K562 (cell line): ENCODE results near the gene IRF5. TPM values are rescaled to one million over a fixed set of nuclear protein-coding genes. Genes with fewer than 3 reads are reported as not detected.

Experiments used
- ATAC-seq: fragments of 200-7000 bp; cut with Tn5 transposase; 3 replicates; pipeline ENCODE4 v1.9.1; 2020; ENCODE audit warnings: moderate library complexity
- BruUV-seq: library from RNA; stranded (reverse); fragments of 400-500 nt; replicated peaks from 2 replicates; lab custom pipeline; 2021; lab: Mats Ljungman, UMichigan
- CTCF ChIA-PET: fragments of 300-600 bp; formaldehyde crosslinking; extraction: SDS; loops from one replicate; lab custom pipeline; 2021; ENCODE audit warnings: low intra/inter-chr PET ratio; lab: Yijun Ruan, JAX
- POLR2A ChIA-PET: fragments of 300-600, 350-650 bp; sonication (Branson Sonifier 250); formaldehyde crosslinking; extraction: SDS; loops from one replicate; lab custom pipeline; 2021; ENCODE audit warnings: antibody characterized with exemption, inconsistent platforms; lab: Yijun Ruan, JAX
- DNase-seq, 4 experiments: peaks; one replicate each; pipeline versions ENCODE4 v3.0.0 to v3.0.0-alpha.2; 2011 to 2018; ENCODE audit warnings: low spot score in 3 of 4, mixed read lengths in 3 of 4; ENCODE audit errors: extremely low read depth in 1 of 4
- FAIRE-seq: peaks from 2 replicates; lab custom pipeline; 2011; peaks lifted over from hg19 to GRCh38; lab: Jason Lieb, UNC
- H2AFZ ChIP-seq: 2 replicates; pipeline ENCODE4 v1.6.0; 2011; ENCODE audit warnings: low read depth, low read length, control low read depth, inconsistent platforms
- H3K27ac ChIP-seq: fragments of 200-600 bp; 3 replicates; pipeline ENCODE4 v1.8.0; 2011; ENCODE audit warnings: low read depth, mild to moderate bottlenecking, control low read depth, inconsistent platforms, low read length, moderate library complexity, mixed read lengths; ENCODE audit errors: extremely low read depth
- H3K27me3 ChIP-seq, 2 experiments: fragments of 300-600 bp in 1 of 2; 2 replicates in 1 of 2; 3 replicates in 1 of 2; pipeline versions ENCODE4 v1.6.0 to v1.8.0; 2011; ENCODE audit warnings: inconsistent platforms in 2 of 2, low read length in 2 of 2, mild to moderate bottlenecking in 1 of 2, mixed read lengths in 1 of 2, moderate library complexity in 1 of 2; ENCODE audit not compliant: control insufficient read depth in 2 of 2, insufficient read depth in 2 of 2
- H3K36me3 ChIP-seq: fragments of 300-600 bp; 3 replicates; pipeline ENCODE4 v1.8.0; 2011; ENCODE audit warnings: mild to moderate bottlenecking, low read length, inconsistent platforms; ENCODE audit not compliant: control insufficient read depth, insufficient read depth
- H3K4me1 ChIP-seq, 2 experiments: fragments of 200-600 bp in 1 of 2; replicated peaks in 1 of 2; 2 replicates in 1 of 2; 3 replicates in 1 of 2; pipeline versions ENCODE4 v1.5.1 to v1.8.0; 2011; ENCODE audit warnings: inconsistent platforms in 2 of 2, low read length in 2 of 2, mild to moderate bottlenecking in 1 of 2, mixed read lengths in 1 of 2, moderate library complexity in 1 of 2; ENCODE audit not compliant: control insufficient read depth in 2 of 2, insufficient read depth in 2 of 2
- H3K4me2 ChIP-seq: 2 replicates; pipeline ENCODE4 v1.6.1; 2011; ENCODE audit warnings: low read length, control low read depth, inconsistent platforms, mixed read lengths; ENCODE audit not compliant: insufficient read depth
- H3K4me3 ChIP-seq: fragments of 200-600 bp; sonication (generic), shearing (Covaris generic); 2 replicates; pipeline ENCODE4 v1.5.1; 2016; ENCODE audit warnings: control low read depth, inconsistent platforms
- H3K79me2 ChIP-seq: fragments of 200-600 bp; 3 replicates; pipeline ENCODE4 v1.8.0; 2011; ENCODE audit warnings: low read length, inconsistent platforms; ENCODE audit not compliant: control insufficient read depth, insufficient read depth
- H3K9ac ChIP-seq, 2 experiments: 2 replicates each; pipeline versions ENCODE4 v1.6.0 to v1.6.1; 2011; ENCODE audit warnings: low read depth in 2 of 2, low read length in 2 of 2, control low read depth in 1 of 2, inconsistent platforms in 1 of 2, mild to moderate bottlenecking in 1 of 2, mixed read lengths in 1 of 2; ENCODE audit not compliant: insufficient read depth in 1 of 2
- H3K9me1 ChIP-seq: one replicate; pipeline ENCODE4 v1.6.0; 2011; ENCODE audit warnings: inconsistent platforms, mild to moderate bottlenecking, low read length, moderate library complexity; ENCODE audit not compliant: control insufficient read depth, insufficient read depth
- H3K9me3 ChIP-seq: replicated peaks from 2 replicates; pipeline ENCODE4 v1.5.1; 2011; ENCODE audit warnings: low read depth, low read length, inconsistent platforms; ENCODE audit not compliant: control insufficient read depth, insufficient read depth
- H4K20me1 ChIP-seq: replicated peaks from 2 replicates; pipeline ENCODE4 v1.6.1; 2011; ENCODE audit warnings: low read length, inconsistent platforms, mixed read lengths; ENCODE audit not compliant: control insufficient read depth, insufficient read depth
- ARNT ChIP-seq, 2 experiments: fragments of 450-650 bp; IDR thresholded peaks; 2 replicates each; pipeline ENCODE4 v1.6.1; 2016; ENCODE audit warnings: mild to moderate bottlenecking in 1 of 2
- CBX1 ChIP-seq: sonication (generic); IDR thresholded peaks from 2 replicates; pipeline ENCODE4 v1.6.1; 2016; ENCODE audit warnings: antibody characterized with exemption, low read depth, mild to moderate bottlenecking
- DNMT1 ChIP-seq: fragments of 450-650 bp; IDR thresholded peaks from 2 replicates; pipeline ENCODE4 v1.6.1; 2016; ENCODE audit warnings: antibody characterized with exemption, mild to moderate bottlenecking
- EP400 ChIP-seq: fragments of 450-650 bp; IDR thresholded peaks from 2 replicates; pipeline ENCODE4 v1.6.1; 2017; ENCODE audit warnings: antibody characterized with exemption, mild to moderate bottlenecking, moderate library complexity
- ESRRB ChIP-seq: fragments of 250-450 bp; sonication (Bioruptor Pico); IDR thresholded peaks from 2 replicates; pipeline ENCODE4 v1.5.0; 2020; ENCODE audit warnings: mild to moderate bottlenecking, moderate library complexity, borderline replicate concordance
- EWSR1 ChIP-seq: fragments of 450-650 bp; IDR thresholded peaks from 2 replicates; pipeline ENCODE4 v1.6.1; 2018; ENCODE audit warnings: borderline replicate concordance, mild to moderate bottlenecking, low read depth, moderate library complexity; ENCODE audit not compliant: partially characterized antibody
- FOSL1 ChIP-seq: fragments of 200-800 bp; sonication (Bioruptor generic); conservative IDR thresholded peaks from 2 replicates; pipeline ENCODE4 v1.6.1; 2016; ENCODE audit warnings: missing genetic modification characterization, missing compliant biosample characterization
- HMGN3 ChIP-seq: IDR thresholded peaks from 2 replicates; pipeline ENCODE4 v1.6.1; 2011; ENCODE audit warnings: borderline replicate concordance, low read depth, mild to moderate bottlenecking, mixed read lengths, low read length; ENCODE audit not compliant: insufficient read length; ENCODE audit errors: extremely low read depth
- IFI16 ChIP-seq: fragments of 250-450 bp; sonication (Bioruptor Pico); IDR thresholded peaks from 2 replicates; pipeline ENCODE4 v2.1.2; 2022; ENCODE audit warnings: mild to moderate bottlenecking, inconsistent platforms
- MCM5 ChIP-seq: fragments of 450-650 bp; IDR thresholded peaks from 2 replicates; pipeline ENCODE4 v1.6.1; 2016; ENCODE audit warnings: low read depth
- RFX1 ChIP-seq: fragments of 450-650 bp; IDR thresholded peaks from 2 replicates; pipeline ENCODE4 v1.6.1; 2016; ENCODE audit warnings: mild to moderate bottlenecking, moderate library complexity
- STAG1 ChIP-seq: sonication (generic); formaldehyde crosslinking; IDR thresholded peaks from 2 replicates; pipeline ENCODE4 v1.5.0; 2020; ENCODE audit warnings: missing genetic modification reagents, borderline replicate concordance
- ZNF23 ChIP-seq: fragments of 250-450 bp; sonication (Bioruptor Pico); IDR thresholded peaks from 2 replicates; pipeline ENCODE4 v1.4.0; 2020; ENCODE audit warnings: mild to moderate bottlenecking
- ZNF561 ChIP-seq: fragments of 450-650 bp; formaldehyde crosslinking; conservative IDR thresholded peaks from 2 replicates; pipeline ENCODE4 v1.4.0; 2020; ENCODE audit warnings: mild to moderate bottlenecking, moderate library complexity
- ZNF583 ChIP-seq: fragments of 250-450 bp; sonication (Bioruptor Pico); IDR thresholded peaks from 2 replicates; pipeline ENCODE4 v1.4.0; 2020
- in situ Hi-C: fragments of 300-500 bp; cut with MboI; formaldehyde crosslinking; loops from 4 replicates; pipeline ENCODE4 v1.15.0; 2018; ENCODE audit warnings: inconsistent platforms, mixed read lengths
- intact Hi-C: fragments of 100-400 bp; cut with micrococcal nuclease; formaldehyde crosslinking; loops from 2 replicates; pipeline ENCODE4 v1.14.2; 2022
- polyA plus RNA-seq, 8 experiments: library from polyadenylated mRNA; depleted of rRNA in 4 of 8; stranded (reverse) in 5 of 8; unstranded in 3 of 8; fragments of >200 nt; fragmentation: Nextera tagmentation in 2 of 8; fragmentation: Illumina TruSeq in 1 of 8; extraction: Ambion mirVana in 2 of 8; extraction: Trizol in 1 of 8; gene quantifications; 2 replicates each; pipeline versions ENCODE4 v1.2.1 to v1.2.3, GENCODE V29; 2011 to 2014; ENCODE audit warnings: inconsistent platforms in 1 of 8, missing spikeins in 1 of 8
- total RNA-seq, 7 experiments: library from RNA; depleted of rRNA in 6 of 7; stranded (reverse); fragments of >200 nt in 6 of 7; fragmentation: Illumina TruSeq in 2 of 7; extraction: Trizol in 2 of 7; gene quantifications; 2 replicates each; pipeline versions ENCODE4 v1.2.1 to v1.2.3, GENCODE V29; 2011 to 2021; ENCODE audit warnings: low replicate concordance in 1 of 7
- TF ChIP-seq, protein P1 (sequence below): fragments of 250-450 bp; sonication (Bioruptor Pico); IDR thresholded peaks from 2 replicates; pipeline ENCODE4 v1.4.0; 2020
- TF ChIP-seq, protein P2 (sequence below): fragments of 450-650 bp; IDR thresholded peaks from 2 replicates; pipeline ENCODE4 v1.6.1; 2016; ENCODE audit warnings: missing biosample characterization, missing genetic modification characterization
- TF ChIP-seq, protein P3 (sequence below): fragments of 250-450 bp; sonication (Bioruptor Pico); IDR thresholded peaks from 2 replicates; pipeline ENCODE4 v1.8.0; 2021; ENCODE audit warnings: mild to moderate bottlenecking, moderate library complexity

Gene IRF5
- total and polyA plus RNA-seq, 9 of the 15 experiments (the other 6 are each of a cell fraction or from before 2014, with no cell fraction given): 0.04 TPM; not detected in 8

DNA sequence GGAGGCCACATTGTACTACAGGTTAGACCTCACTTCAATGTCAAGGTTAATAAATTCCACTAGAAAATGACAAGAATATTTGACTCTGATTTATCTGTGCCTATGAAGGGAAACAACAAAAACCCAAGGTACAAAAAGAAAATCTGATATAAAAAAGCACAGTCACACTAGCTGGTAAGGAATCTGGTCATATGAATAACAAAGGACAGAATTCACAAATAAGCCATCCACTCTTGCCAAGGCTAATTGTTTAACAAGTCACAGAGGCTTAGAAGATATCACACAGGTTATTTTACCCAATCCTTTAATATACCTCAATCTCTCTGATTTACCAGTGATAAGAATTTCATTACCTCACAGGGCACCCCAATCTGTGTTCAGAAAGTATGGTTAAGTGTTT, 47.9 kb downstream of the IRF5 start:
- POLR2A ChIA-PET: interaction anchor here (0.6 kb wide), 1 partner anchor 571 kb away, joined by 3 read pairs; no protein-coding TSS in a partner anchor
- CTCF ChIA-PET: no interaction called here
- TF ChIP-seq HMGN3 (no peak), MCM5 (no peak), EWSR1 (no peak), RFX1 (no peak), ARNT (IDR thresholded peaks at IDR 0.05) (no peak), DNMT1 (no peak), ZNF561 (CRISPR knock-in tag) (no peak), FOSL1 (tag) (no peak), STAG1 (CRISPR knock-in tag) (no peak), IFI16 (CRISPR knock-in tag) (no peak), EP400 (no peak), ZNF583 (CRISPR knock-in tag) (no peak), ESRRB (no peak), CBX1 (no peak), ZNF23 (CRISPR knock-in tag) (no peak)
- TF ChIP-seq, protein P1, sequence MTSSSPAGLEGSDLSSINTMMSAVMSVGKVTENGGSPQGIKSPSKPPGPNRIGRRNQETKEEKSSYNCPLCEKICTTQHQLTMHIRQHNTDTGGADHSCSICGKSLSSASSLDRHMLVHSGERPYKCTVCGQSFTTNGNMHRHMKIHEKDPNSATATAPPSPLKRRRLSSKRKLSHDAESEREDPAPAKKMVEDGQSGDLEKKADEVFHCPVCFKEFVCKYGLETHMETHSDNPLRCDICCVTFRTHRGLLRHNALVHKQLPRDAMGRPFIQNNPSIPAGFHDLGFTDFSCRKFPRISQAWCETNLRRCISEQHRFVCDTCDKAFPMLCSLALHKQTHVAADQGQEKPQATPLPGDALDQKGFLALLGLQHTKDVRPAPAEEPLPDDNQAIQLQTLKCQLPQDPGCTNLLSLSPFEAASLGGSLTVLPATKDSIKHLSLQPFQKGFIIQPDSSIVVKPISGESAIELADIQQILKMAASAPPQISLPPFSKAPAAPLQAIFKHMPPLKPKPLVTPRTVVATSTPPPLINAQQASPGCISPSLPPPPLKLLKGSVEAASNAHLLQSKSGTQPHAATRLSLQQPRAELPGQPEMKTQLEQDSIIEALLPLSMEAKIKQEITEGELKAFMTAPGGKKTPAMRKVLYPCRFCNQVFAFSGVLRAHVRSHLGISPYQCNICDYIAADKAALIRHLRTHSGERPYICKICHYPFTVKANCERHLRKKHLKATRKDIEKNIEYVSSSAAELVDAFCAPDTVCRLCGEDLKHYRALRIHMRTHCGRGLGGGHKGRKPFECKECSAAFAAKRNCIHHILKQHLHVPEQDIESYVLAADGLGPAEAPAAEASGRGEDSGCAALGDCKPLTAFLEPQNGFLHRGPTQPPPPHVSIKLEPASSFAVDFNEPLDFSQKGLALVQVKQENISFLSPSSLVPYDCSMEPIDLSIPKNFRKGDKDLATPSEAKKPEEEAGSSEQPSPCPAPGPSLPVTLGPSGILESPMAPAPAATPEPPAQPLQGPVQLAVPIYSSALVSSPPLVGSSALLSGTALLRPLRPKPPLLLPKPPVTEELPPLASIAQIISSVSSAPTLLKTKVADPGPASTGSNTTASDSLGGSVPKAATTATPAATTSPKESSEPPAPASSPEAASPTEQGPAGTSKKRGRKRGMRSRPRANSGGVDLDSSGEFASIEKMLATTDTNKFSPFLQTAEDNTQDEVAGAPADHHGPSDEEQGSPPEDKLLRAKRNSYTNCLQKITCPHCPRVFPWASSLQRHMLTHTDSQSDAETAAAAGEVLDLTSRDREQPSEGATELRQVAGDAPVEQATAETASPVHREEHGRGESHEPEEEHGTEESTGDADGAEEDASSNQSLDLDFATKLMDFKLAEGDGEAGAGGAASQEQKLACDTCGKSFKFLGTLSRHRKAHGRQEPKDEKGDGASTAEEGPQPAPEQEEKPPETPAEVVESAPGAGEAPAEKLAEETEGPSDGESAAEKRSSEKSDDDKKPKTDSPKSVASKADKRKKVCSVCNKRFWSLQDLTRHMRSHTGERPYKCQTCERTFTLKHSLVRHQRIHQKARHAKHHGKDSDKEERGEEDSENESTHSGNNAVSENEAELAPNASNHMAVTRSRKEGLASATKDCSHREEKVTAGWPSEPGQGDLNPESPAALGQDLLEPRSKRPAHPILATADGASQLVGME (CRISPR knock-in tag): no peak
- TF ChIP-seq, protein P2, sequence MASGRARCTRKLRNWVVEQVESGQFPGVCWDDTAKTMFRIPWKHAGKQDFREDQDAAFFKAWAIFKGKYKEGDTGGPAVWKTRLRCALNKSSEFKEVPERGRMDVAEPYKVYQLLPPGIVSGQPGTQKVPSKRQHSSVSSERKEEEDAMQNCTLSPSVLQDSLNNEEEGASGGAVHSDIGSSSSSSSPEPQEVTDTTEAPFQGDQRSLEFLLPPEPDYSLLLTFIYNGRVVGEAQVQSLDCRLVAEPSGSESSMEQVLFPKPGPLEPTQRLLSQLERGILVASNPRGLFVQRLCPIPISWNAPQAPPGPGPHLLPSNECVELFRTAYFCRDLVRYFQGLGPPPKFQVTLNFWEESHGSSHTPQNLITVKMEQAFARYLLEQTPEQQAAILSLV: no peak
- TF ChIP-seq, protein P3, sequence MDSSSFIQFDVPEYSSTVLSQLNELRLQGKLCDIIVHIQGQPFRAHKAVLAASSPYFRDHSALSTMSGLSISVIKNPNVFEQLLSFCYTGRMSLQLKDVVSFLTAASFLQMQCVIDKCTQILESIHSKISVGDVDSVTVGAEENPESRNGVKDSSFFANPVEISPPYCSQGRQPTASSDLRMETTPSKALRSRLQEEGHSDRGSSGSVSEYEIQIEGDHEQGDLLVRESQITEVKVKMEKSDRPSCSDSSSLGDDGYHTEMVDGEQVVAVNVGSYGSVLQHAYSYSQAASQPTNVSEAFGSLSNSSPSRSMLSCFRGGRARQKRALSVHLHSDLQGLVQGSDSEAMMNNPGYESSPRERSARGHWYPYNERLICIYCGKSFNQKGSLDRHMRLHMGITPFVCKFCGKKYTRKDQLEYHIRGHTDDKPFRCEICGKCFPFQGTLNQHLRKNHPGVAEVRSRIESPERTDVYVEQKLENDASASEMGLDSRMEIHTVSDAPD (CRISPR knock-in tag): no peak

More for the DNA sequence above, 47.9 kb downstream of the IRF5 start:
- Histone ChIP-seq H3K4me1 (no peaks in the 10 kb centered on the region), H3K4me2 (no peak overlapping the region), H3K79me2 (no peaks in the 10 kb centered on the region), H3K9me3 (no peaks in the 10 kb centered on the region), H3K4me3 (no peak overlapping the region), H3K36me3 (peaks cover 97% of the 10 kb centered on the region), H3K9ac (no peak overlapping the region), H4K20me1 (no peaks in the 10 kb centered on the region), H2AFZ (no peak overlapping the region), H3K9me1 (peaks cover 6% of the 10 kb centered on the region), H3K27ac (no peak overlapping the region), H3K27me3 (no peaks in the 10 kb centered on the region)
- no TSS peak for BruUV-seq
- in situ Hi-C loops (no loop called here), intact Hi-C loops (no loop called here)
- FAIRE-seq: no peak
- no peak for DNase-seq
- no peak for ATAC-seq
